ENCODE measurements around the gene CIAO3. TPM values are rescaled to one million over a fixed set of nuclear protein-coding genes. Genes with fewer than 3 reads are reported as not detected.
A peak's percentile ranks its signal among the peaks of the same experiment; 100 is the strongest.

CIAO3 gene
- total and polyA plus RNA-seq, 4 experiments from 2014 or later = 10.8 to 58.2 (median 42.1) TPM

- Mint-ChIP-seq H3K27me3 (no peaks in the 10 kb centered on the region), H3K9me3 (peaks cover 0 to 2% (median 0%) of the 10 kb centered on the region in 8 donors), H3K4me3 (peak overlapping the region in 3 of 8 donors; percentile 4 to 20 (median 19)), H3K4me1 (peaks cover 0 to 12% (median under 1%) of the 10 kb centered on the region in 4 donors), H3K27ac (peak overlapping the region in 2 of 7 donors; percentile 42 to 72), H3K36me3 (no peaks in the 10 kb centered on the region)
- CTCF ChIA-PET (ENCODE audit: partially characterized antibody) = interaction anchor here (0.9 to 1.0 kb wide), 3 partner anchors 12 to 30 kb away, joined by 3 read pairs; no protein-coding TSS in a partner anchor
- no peak for DNase-seq
- H3K4me1 ChIP-seq (ENCODE audit: insufficient read depth, low read length) = peaks cover 22% of the 10 kb centered on the region
- POLR2A ChIA-PET (ENCODE audit: partially characterized antibody) = interaction anchor here (1.1 to 12.9 kb wide), 8 partner anchors 11 to 63 kb away, joined by 3 to 166 read pairs (median 6); partner anchors contain the start of genes CHTF18, CIAO3, METRN and RHBDL1
- intact Hi-C loops (cut with micrococcal nuclease) = loop anchor here (2.0 kb wide), 1 partner anchor 15 kb away; the partner anchor contains the start of gene CIAO3
- no peaks in the 10 kb centered on the region for H3K36me3 ChIP-seq (ENCODE audit: insufficient read depth, low read length)
- no peaks in the 10 kb centered on the region for H3K27me3 ChIP-seq (ENCODE audit: insufficient read depth, low read length)
- H3K27ac ChIP-seq (ENCODE audit: low read depth, low read length) = no peak overlapping the region
- no peak overlapping the region for H3K4me3 ChIP-seq (ENCODE audit: low read length in 2 of 2)
- H3K9me3 ChIP-seq (ENCODE audit: control insufficient read depth in 1 of 2, low read length in 2 of 2) = no peaks in the 10 kb centered on the region
These were observed 15.2 kb downstream of the CIAO3 start for GRCh38 chr16:725463-726187.

- Mint-ChIP-seq H3K4me1 (peaks cover 3 to 18% (median 5%) of the 10 kb centered on the region in 4 donors), H3K36me3 (no peaks in the 10 kb centered on the region), H3K27me3 (no peaks in the 10 kb centered on the region), H3K9me3 (peaks cover 0 to 2% (median 0%) of the 10 kb centered on the region in 8 donors), H3K27ac (peak overlapping the region in 3 of 7 donors; percentile 48 to 82 (median 72)), H3K4me3 (peak overlapping the region in 1 of 8 donors; percentile 19)
- ChIA-PET POLR2A (ENCODE audit: partially characterized antibody) (interaction anchor here (1.2 to 12.9 kb wide), 5 partner anchors 10 to 63 kb away, joined by 3 to 166 read pairs (median 15); partner anchors contain the start of genes CHTF18, METRN, RHBDL1 and RPUSD1), CTCF (ENCODE audit: partially characterized antibody) (interaction anchor here (0.9 to 1.0 kb wide), 3 partner anchors 12 to 59 kb away, joined by 3 to 4 read pairs (median 3); no protein-coding TSS in a partner anchor)
- intact Hi-C loops (cut with micrococcal nuclease) = no loop called here
- DNase-seq = no peak
- no peaks in the 10 kb centered on the region for H3K36me3 ChIP-seq (ENCODE audit: insufficient read depth, low read length)
- H3K27me3 ChIP-seq (ENCODE audit: insufficient read depth, low read length) = no peaks in the 10 kb centered on the region
- H3K27ac ChIP-seq (ENCODE audit: low read depth, low read length) = no peak overlapping the region
- H3K4me3 ChIP-seq (ENCODE audit: low read length in 2 of 2) = no peak overlapping the region
- peaks cover 28% of the 10 kb centered on the region for H3K4me1 ChIP-seq (ENCODE audit: insufficient read depth, low read length)
- H3K9me3 ChIP-seq (ENCODE audit: control insufficient read depth in 1 of 2, low read length in 2 of 2) = no peaks in the 10 kb centered on the region
These were observed 15.8 kb downstream of the CIAO3 start for GRCh38 chr16:725041-725376.

GRCh38 chr16:724188-725040 lies 16.4 kb downstream of the CIAO3 start:
- intact Hi-C loops (cut with micrococcal nuclease) = no loop called here
- no peak overlapping the region for H3K4me3 ChIP-seq (ENCODE audit: low read length in 2 of 2)
- no peak overlapping the region for H3K27ac ChIP-seq (ENCODE audit: low read depth, low read length)
- Mint-ChIP-seq H3K4me1 (peaks cover 3 to 24% (median 7%) of the 10 kb centered on the region in 4 donors), H3K9me3 (peaks cover 0 to 2% (median 0%) of the 10 kb centered on the region in 8 donors), H3K27me3 (no peaks in the 10 kb centered on the region), H3K27ac (peak overlapping the region in 1 of 7 donors; percentile 17), H3K36me3 (no peaks in the 10 kb centered on the region), H3K4me3 (no peak overlapping the region)
- DNase-seq = no peak
- no peaks in the 10 kb centered on the region for H3K27me3 ChIP-seq (ENCODE audit: insufficient read depth, low read length)
- H3K4me1 ChIP-seq (ENCODE audit: insufficient read depth, low read length) = peaks cover 34% of the 10 kb centered on the region
- ChIA-PET CTCF (ENCODE audit: partially characterized antibody) (interaction anchor here (1.0 to 4.3 kb wide), 3 partner anchors 8 to 60 kb away, joined by 3 to 14 read pairs (median 4); no protein-coding TSS in a partner anchor), POLR2A (ENCODE audit: partially characterized antibody) (interaction anchor here (0.7 to 12.9 kb wide), 6 partner anchors 10 to 139 kb away, joined by 3 to 166 read pairs (median 9); partner anchors contain the start of genes CHTF18, METRN, RHBDL1 and RPUSD1)
- H3K36me3 ChIP-seq (ENCODE audit: insufficient read depth, low read length) = no peaks in the 10 kb centered on the region
- no peaks in the 10 kb centered on the region for H3K9me3 ChIP-seq (ENCODE audit: control insufficient read depth in 1 of 2, low read length in 2 of 2)

GRCh38 chr16:723695-724094 lies 17.1 kb downstream of the CIAO3 start:
- no peak for DNase-seq
- Histone ChIP-seq H3K27ac (ENCODE audit: low read depth, low read length) (no peak overlapping the region), H3K4me1 (ENCODE audit: insufficient read depth, low read length) (peaks cover 37% of the 10 kb centered on the region), H3K4me3 (ENCODE audit: low read length in 2 of 2) (no peak overlapping the region), H3K27me3 (ENCODE audit: insufficient read depth, low read length) (no peaks in the 10 kb centered on the region), H3K9me3 (ENCODE audit: control insufficient read depth in 1 of 2, low read length in 2 of 2) (no peaks in the 10 kb centered on the region), H3K36me3 (ENCODE audit: insufficient read depth, low read length) (no peaks in the 10 kb centered on the region)
- intact Hi-C loops (cut with micrococcal nuclease) = no loop called here
- peaks cover 0 to 2% (median 0%) of the 10 kb centered on the region in 8 donors for H3K9me3 Mint-ChIP-seq
- ChIA-PET CTCF (ENCODE audit: partially characterized antibody) (interaction anchor here (1.3 to 4.3 kb wide), 2 partner anchors 9 to 62 kb away, joined by 3 to 14 read pairs; no protein-coding TSS in a partner anchor), POLR2A (ENCODE audit: partially characterized antibody) (interaction anchor here (8.8 to 12.9 kb wide), 2 partner anchors 9 to 31 kb away, joined by 71 to 166 read pairs; partner anchors contain the start of genes METRN and WDR24)
- no peak overlapping the region for H3K4me3 Mint-ChIP-seq
- H3K4me1 Mint-ChIP-seq = peaks cover 3 to 29% (median 11%) of the 10 kb centered on the region in 4 donors
- no peaks in the 10 kb centered on the region for H3K36me3 Mint-ChIP-seq
- peak overlapping the region in 2 of 7 donors; percentile 17 to 82 for H3K27ac Mint-ChIP-seq
- no peaks in the 10 kb centered on the region for H3K27me3 Mint-ChIP-seq

- H3K27ac ChIP-seq (ENCODE audit: low read depth, low read length) = no peak overlapping the region
- POLR2A ChIA-PET (ENCODE audit: partially characterized antibody) = interaction anchor here (8.8 to 12.9 kb wide), 2 partner anchors 8 to 30 kb away, joined by 71 to 166 read pairs; partner anchors contain the start of genes METRN and WDR24
These were observed 17.8 kb downstream of the CIAO3 start for GRCh38 chr16:722835-723633.

More at GRCh38 chr16:722835-723633, 17.8 kb downstream of the CIAO3 start:
- H3K27me3 Mint-ChIP-seq = no peaks in the 10 kb centered on the region
- H3K36me3 ChIP-seq (ENCODE audit: insufficient read depth, low read length) = no peaks in the 10 kb centered on the region
- no peaks in the 10 kb centered on the region for H3K36me3 Mint-ChIP-seq
- peaks cover 0 to 2% (median 0%) of the 10 kb centered on the region in 8 donors for H3K9me3 Mint-ChIP-seq
- CTCF ChIA-PET (ENCODE audit: partially characterized antibody) = interaction anchor here (1.3 to 4.5 kb wide), 3 partner anchors 9 to 62 kb away, joined by 3 to 27 read pairs (median 14); partner anchors contain the start of gene CIAO3
- peak overlapping the region in 3 of 8 donors; percentile 25 to 48 (median 34) for H3K4me3 Mint-ChIP-seq
- no peak for DNase-seq
- peak overlapping the region in 5 of 7 donors; percentile 6 to 86 (median 52) for H3K27ac Mint-ChIP-seq
- peaks cover 3 to 29% (median 12%) of the 10 kb centered on the region in 4 donors for H3K4me1 Mint-ChIP-seq
- H3K4me3 ChIP-seq (ENCODE audit: low read length in 2 of 2) = no peak overlapping the region
- H3K27me3 ChIP-seq (ENCODE audit: insufficient read depth, low read length) = no peaks in the 10 kb centered on the region
- intact Hi-C loops (cut with micrococcal nuclease) = no loop called here
- no peaks in the 10 kb centered on the region for H3K9me3 ChIP-seq (ENCODE audit: control insufficient read depth in 1 of 2, low read length in 2 of 2)
- H3K4me1 ChIP-seq (ENCODE audit: insufficient read depth, low read length) = peaks cover 37% of the 10 kb centered on the region

Data from CD4-positive, alpha-beta memory T cell (primary cell).